Stimulated activated CD8-positive, alpha-beta memory T cell treated with anti-CD3 and anti-CD28 coated beads, Interleukin-2, amount 100 ng/mL, for 48 hours (primary cell): Measurements from ENCODE around the gene C19orf85.
"Not testable (repeated sequence)": the region's sequence is repeated elsewhere in the genome, so short reads cannot be mapped to it uniquely, and the experiment has no call there.

ENCODE experiments used
- DNase-seq, 2 donors: peaks; one replicate each; pipeline ENCODE4 v3.0.0-alpha.2; 2020; ENCODE audit warnings: low read depth in 2 of 2

C19orf85 gene

GRCh38 chr19:55464662-55465054 is at the start of gene C19orf85:
C19orf85 (minus strand) TSS chr19:55464751; CDS start chr19:55464554, 197 bp downstream.
- no peak for DNase-seq

- no peak for DNase-seq
Observed at GRCh38 chr19:55508120-55508519, 43.6 kb upstream of the C19orf85 start.

GRCh38 chr19:55504981-55505380 is 40.4 kb upstream of the C19orf85 start:
- DNase-seq: no peak

GRCh38 chr19:55504252-55504603 is 39.7 kb upstream of the C19orf85 start:
- DNase-seq: no peak

GRCh38 chr19:55503502-55504251 is 39.1 kb upstream of the C19orf85 start:
- peak; percentile 87 to 93 for DNase-seq

GRCh38 chr19:55503157-55503501 is 38.6 kb upstream of the C19orf85 start:
- no peak for DNase-seq

- no peak for DNase-seq
Observed at GRCh38 chr19:55502197-55502952, 37.8 kb upstream of the C19orf85 start.

- DNase-seq: no peak
Observed at GRCh38 chr19:55500368-55500952, 35.9 kb upstream of the C19orf85 start.

GRCh38 chr19:55498246-55498840 is 33.8 kb upstream of the C19orf85 start:
- no peak for DNase-seq

- DNase-seq: no peak
Observed at GRCh38 chr19:55497763-55498162, 33.2 kb upstream of the C19orf85 start.

GRCh38 chr19:55496820-55497219 is 32.3 kb upstream of the C19orf85 start:
- not testable (repeated sequence) for DNase-seq

GRCh38 chr19:55495646-55496349 is 31.2 kb upstream of the C19orf85 start:
- DNase-seq: no peak

- no peak for DNase-seq
Observed at GRCh38 chr19:55494172-55494761, 29.7 kb upstream of the C19orf85 start.

GRCh38 chr19:55493645-55494171 is 29.2 kb upstream of the C19orf85 start:
- no peak for DNase-seq

- DNase-seq: no peak
Observed at GRCh38 chr19:55493052-55493644, 28.6 kb upstream of the C19orf85 start.

GRCh38 chr19:55492362-55492944 is 27.9 kb upstream of the C19orf85 start:
- no peak for DNase-seq

GRCh38 chr19:55491546-55492360 is 27.2 kb upstream of the C19orf85 start:
- no peak for DNase-seq

GRCh38 chr19:55490478-55491432 is 26.2 kb upstream of the C19orf85 start:
- no peak for DNase-seq
